ENCODE results near the gene CDH11. TPM values are rescaled to one million over a fixed set of nuclear protein-coding genes. Genes with fewer than 3 reads are reported as not detected.

Gene CDH11
- total RNA-seq, 2 experiments from 2014 or later: not detected

- BruUV-seq (replicated peaks): no TSS peak
- Histone ChIP-seq H3K4me1 (ENCODE audit: insufficient read depth, low read length, poor library complexity, severe bottlenecking) (peaks cover 9% of the 10 kb centered on the region), H3K36me3 (ENCODE audit: insufficient read depth, low read length) (no peaks in the 10 kb centered on the region), H3K79me2 (ENCODE audit: insufficient read depth, low read depth, low read length) (no peaks in the 10 kb centered on the region), H3K9me2 (ENCODE audit: insufficient read depth, low read length) (no peaks in the 10 kb centered on the region), H3K4me2 (ENCODE audit: low read length) (no peak overlapping the region), H3K9me3 (ENCODE audit: low read length) (no peaks in the 10 kb centered on the region), H3K4me3 (ENCODE audit: low read depth, low read length, poor library complexity, severe bottlenecking) (no peak overlapping the region), H2AFZ (ENCODE audit: low read length) (no peak overlapping the region), H3K27ac (ENCODE audit: low read depth, low read length, poor library complexity, severe bottlenecking) (no peak overlapping the region), H4K20me1 (ENCODE audit: insufficient read depth, low read length) (no peaks in the 10 kb centered on the region)
- ChIA-PET CTCF (ENCODE audit: unreplicated experiment) (interaction anchor here (0.6 kb wide), 1 partner anchor 99 kb away, joined by 3 read pairs; no protein-coding TSS in a partner anchor), POLR2A (interaction anchor here (0.8 kb wide), 1 partner anchor 1202 kb away, joined by 3 read pairs; no protein-coding TSS in a partner anchor)
- intact Hi-C loops (cut with micrococcal nuclease; ENCODE audit: unreplicated experiment): no loop called here
- TF ChIP-seq, protein P1, sequence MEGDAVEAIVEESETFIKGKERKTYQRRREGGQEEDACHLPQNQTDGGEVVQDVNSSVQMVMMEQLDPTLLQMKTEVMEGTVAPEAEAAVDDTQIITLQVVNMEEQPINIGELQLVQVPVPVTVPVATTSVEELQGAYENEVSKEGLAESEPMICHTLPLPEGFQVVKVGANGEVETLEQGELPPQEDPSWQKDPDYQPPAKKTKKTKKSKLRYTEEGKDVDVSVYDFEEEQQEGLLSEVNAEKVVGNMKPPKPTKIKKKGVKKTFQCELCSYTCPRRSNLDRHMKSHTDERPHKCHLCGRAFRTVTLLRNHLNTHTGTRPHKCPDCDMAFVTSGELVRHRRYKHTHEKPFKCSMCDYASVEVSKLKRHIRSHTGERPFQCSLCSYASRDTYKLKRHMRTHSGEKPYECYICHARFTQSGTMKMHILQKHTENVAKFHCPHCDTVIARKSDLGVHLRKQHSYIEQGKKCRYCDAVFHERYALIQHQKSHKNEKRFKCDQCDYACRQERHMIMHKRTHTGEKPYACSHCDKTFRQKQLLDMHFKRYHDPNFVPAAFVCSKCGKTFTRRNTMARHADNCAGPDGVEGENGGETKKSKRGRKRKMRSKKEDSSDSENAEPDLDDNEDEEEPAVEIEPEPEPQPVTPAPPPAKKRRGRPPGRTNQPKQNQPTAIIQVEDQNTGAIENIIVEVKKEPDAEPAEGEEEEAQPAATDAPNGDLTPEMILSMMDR (conservative IDR thresholded peaks at IDR 0.05; ENCODE audit: low read length): no peak
- no peak for TF ChIP-seq EZH2phosphoT487 (IDR thresholded peaks at IDR 0.05; ENCODE audit: borderline replicate concordance, low read depth, low read length)
- DNase-seq (ENCODE audit: low spot score): no peak
Measured at GRCh38 chr16:65113441-65113840, 8.4 kb downstream of the CDH11 start.

- no peak overlapping the region for H2AFZ ChIP-seq (ENCODE audit: low read length)
- H3K4me1 ChIP-seq (ENCODE audit: insufficient read depth, low read length, poor library complexity, severe bottlenecking): no peaks in the 10 kb centered on the region
- H3K4me2 ChIP-seq (ENCODE audit: low read length): no peak overlapping the region
- H3K9me3 ChIP-seq (ENCODE audit: low read length): no peaks in the 10 kb centered on the region
- H4K20me1 ChIP-seq (ENCODE audit: insufficient read depth, low read length): no peaks in the 10 kb centered on the region
- DNase-seq (ENCODE audit: low spot score): no peak
- BruUV-seq (replicated peaks): no TSS peak
- TF ChIP-seq EZH2phosphoT487 (IDR thresholded peaks at IDR 0.05; ENCODE audit: borderline replicate concordance, low read depth, low read length): no peak
- TF ChIP-seq, protein P1 (conservative IDR thresholded peaks at IDR 0.05; ENCODE audit: low read length): no peak
- no peaks in the 10 kb centered on the region for H3K36me3 ChIP-seq (ENCODE audit: insufficient read depth, low read length)
- H3K27ac ChIP-seq (ENCODE audit: low read depth, low read length, poor library complexity, severe bottlenecking): no peak overlapping the region
- H3K4me3 ChIP-seq (ENCODE audit: low read depth, low read length, poor library complexity, severe bottlenecking): no peak overlapping the region
- CTCF ChIA-PET (ENCODE audit: unreplicated experiment): no interaction called here
- H3K79me2 ChIP-seq (ENCODE audit: insufficient read depth, low read depth, low read length): no peaks in the 10 kb centered on the region
- H3K9me2 ChIP-seq (ENCODE audit: insufficient read depth, low read length): no peaks in the 10 kb centered on the region
- POLR2A ChIA-PET: interaction anchor here (0.6 to 0.8 kb wide), 2 partner anchors 10 to 53 kb away, joined by 3 read pairs; no protein-coding TSS in a partner anchor
- intact Hi-C loops (cut with micrococcal nuclease; ENCODE audit: unreplicated experiment): no loop called here
Measured at GRCh38 chr16:65111306-65111705, 10.6 kb downstream of the CDH11 start.

DNA sequence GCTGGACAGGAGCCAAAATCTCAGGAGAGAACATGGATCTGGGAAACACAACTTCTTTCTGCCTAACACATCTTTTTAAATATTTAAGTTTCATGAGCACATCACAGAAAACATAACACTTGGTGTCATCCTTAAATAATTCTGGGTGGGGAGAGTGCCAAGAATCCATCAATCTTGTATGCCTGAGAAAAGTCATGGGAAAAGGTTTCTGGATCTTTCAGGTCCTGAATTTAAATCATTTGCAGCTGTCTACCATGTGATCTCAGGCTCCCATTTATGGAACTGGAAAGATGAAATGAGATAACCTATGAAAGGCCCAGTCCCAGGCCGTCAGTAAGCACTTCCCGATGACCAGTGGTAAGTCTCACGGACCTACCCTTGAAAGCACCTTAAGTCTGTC, 15.1 kb downstream of the CDH11 start:
- Histone ChIP-seq H4K20me1 (ENCODE audit: insufficient read depth, low read length) (no peaks in the 10 kb centered on the region), H2AFZ (ENCODE audit: low read length) (no peak overlapping the region), H3K9me3 (ENCODE audit: low read length) (no peaks in the 10 kb centered on the region), H3K79me2 (ENCODE audit: insufficient read depth, low read depth, low read length) (no peaks in the 10 kb centered on the region), H3K4me3 (ENCODE audit: low read depth, low read length, poor library complexity, severe bottlenecking) (no peak overlapping the region), H3K27ac (ENCODE audit: low read depth, low read length, poor library complexity, severe bottlenecking) (no peak overlapping the region), H3K36me3 (ENCODE audit: insufficient read depth, low read length) (no peaks in the 10 kb centered on the region), H3K4me2 (ENCODE audit: low read length) (no peak overlapping the region), H3K9me2 (ENCODE audit: insufficient read depth, low read length) (no peaks in the 10 kb centered on the region), H3K4me1 (ENCODE audit: insufficient read depth, low read length, poor library complexity, severe bottlenecking) (no peaks in the 10 kb centered on the region)
- no peak for TF ChIP-seq EZH2phosphoT487 (IDR thresholded peaks at IDR 0.05; ENCODE audit: borderline replicate concordance, low read depth, low read length)
- TF ChIP-seq, protein P1 (conservative IDR thresholded peaks at IDR 0.05; ENCODE audit: low read length): no peak
- ChIA-PET POLR2A (no interaction called here), CTCF (ENCODE audit: unreplicated experiment) (no interaction called here)
- BruUV-seq (replicated peaks): no TSS peak
- intact Hi-C loops (cut with micrococcal nuclease; ENCODE audit: unreplicated experiment): no loop called here
- DNase-seq (ENCODE audit: low spot score): no peak

All from OCI-LY7 (cell line).